HUES48 (cell line): ENCODE results near the gene ADAMTS5.
A peak's percentile ranks its signal among the peaks of the same experiment; 100 is the strongest.

Source experiments
- H3K27ac ChIP-seq: one replicate; pipeline ENCODE4 v1.7.0; 2013; ENCODE audit warnings: low read depth, low read length, inconsistent platforms
- H3K27me3 ChIP-seq: 2 replicates; pipeline ENCODE4 v1.6.1; 2013; ENCODE audit warnings: mild to moderate bottlenecking, low read length; ENCODE audit not compliant: control insufficient read depth, insufficient read depth
- H3K36me3 ChIP-seq: 2 replicates; pipeline ENCODE4 v1.6.1; 2013; ENCODE audit warnings: low read length; ENCODE audit not compliant: control insufficient read depth, insufficient read depth
- H3K4me1 ChIP-seq: 2 replicates; pipeline ENCODE4 v1.6.1; 2013; ENCODE audit warnings: mild to moderate bottlenecking, low read length; ENCODE audit not compliant: control insufficient read depth, insufficient read depth
- H3K4me3 ChIP-seq: 2 replicates; pipeline ENCODE4 v1.5.1; 2013; ENCODE audit warnings: mild to moderate bottlenecking, low read depth, low read length
- H3K9ac ChIP-seq: 2 replicates; pipeline ENCODE4 v1.6.1; 2013; ENCODE audit warnings: mild to moderate bottlenecking, low read depth, low read length, moderate library complexity
- H3K9me3 ChIP-seq: 2 replicates; pipeline ENCODE4 v1.6.1; 2013; ENCODE audit warnings: low read length; ENCODE audit not compliant: control insufficient read depth, insufficient read depth

The ADAMTS5 gene

DNA sequence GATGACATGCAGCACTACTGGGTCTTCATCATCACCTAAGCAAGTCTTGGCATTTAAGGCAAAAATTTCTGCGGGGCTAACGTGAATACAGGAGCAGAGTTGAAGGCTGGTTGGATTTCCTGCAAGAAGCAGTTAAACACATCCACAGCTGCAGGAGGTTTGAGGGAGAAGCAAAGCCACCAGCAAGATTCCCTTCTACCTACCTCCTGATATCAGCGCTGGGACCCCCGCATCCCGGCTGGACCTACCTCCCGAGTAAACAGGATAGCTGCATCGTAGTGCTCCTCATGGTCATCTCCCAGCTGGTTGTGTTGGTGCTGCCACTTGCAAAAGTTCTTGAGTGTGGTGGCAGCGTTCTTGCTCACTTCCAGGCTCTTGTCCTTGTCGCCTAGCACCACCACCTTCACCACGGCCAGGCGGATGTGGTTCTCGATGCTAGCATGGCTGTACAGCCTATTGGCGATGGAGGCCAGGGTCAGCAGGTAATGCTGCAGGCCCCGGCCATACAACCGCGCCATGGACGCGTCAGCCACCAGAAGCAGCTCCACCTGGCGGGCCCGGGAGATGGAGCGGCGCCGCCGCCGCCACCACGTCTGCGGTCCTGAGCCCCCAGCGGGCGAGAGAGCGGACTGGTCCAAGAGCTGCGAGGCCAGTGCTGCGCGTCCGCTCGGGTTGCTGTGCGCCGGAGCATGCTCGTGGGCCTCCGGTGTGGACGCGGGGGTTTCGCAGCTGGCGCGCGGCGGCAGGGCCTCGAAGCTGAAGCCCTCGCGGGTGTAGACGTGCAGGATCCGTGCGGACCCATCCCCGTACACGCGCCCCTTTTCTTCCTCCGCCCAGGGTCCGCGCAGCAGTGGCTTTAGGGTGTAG, 1.6 kb downstream of the ADAMTS5 start:
- Histone ChIP-seq H3K9ac (peak overlapping the region; percentile 15), H3K36me3 (no peaks in the 10 kb centered on the region), H3K4me3 (peak overlapping the region; percentile 74), H3K9me3 (no peaks in the 10 kb centered on the region), H3K27me3 (peaks cover 65% of the 10 kb centered on the region), H3K4me1 (peaks cover 25% of the 10 kb centered on the region), H3K27ac (no peak overlapping the region)

DNA sequence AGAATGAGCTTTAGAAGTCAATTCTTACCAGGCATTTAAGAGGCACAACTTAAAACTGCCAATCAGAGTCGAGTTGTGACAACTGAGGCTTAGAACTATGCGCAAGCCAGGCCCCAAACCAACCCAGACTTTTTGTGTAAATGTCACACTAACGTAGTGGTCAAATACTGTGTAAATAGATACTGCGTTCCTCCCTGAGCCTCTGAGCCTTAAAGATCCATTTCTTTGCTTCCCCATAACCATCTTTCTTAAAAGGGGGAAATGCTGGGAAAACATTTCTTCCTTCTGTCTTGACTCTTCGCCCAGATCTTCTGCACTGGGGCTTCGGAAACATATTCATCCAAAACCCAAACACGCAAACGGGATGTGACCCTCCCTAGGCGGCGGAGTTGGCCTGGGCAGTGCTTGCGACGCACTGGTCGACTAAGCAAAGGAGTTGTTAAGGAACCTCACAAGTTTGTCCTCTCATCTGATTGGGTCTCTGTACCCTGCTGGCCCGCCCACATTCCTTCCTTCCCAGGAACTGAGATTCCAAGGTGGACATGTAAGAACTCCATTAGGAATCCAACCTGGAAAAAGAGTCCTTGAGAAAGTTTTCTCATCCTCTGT, 2.6 kb downstream of the ADAMTS5 start:
- peak overlapping the region; percentile 74; the same call in 1 of the 2 replicates for H3K4me3 ChIP-seq
- no peak overlapping the region for H3K9ac ChIP-seq
- peaks cover 25% of the 10 kb centered on the region for H3K4me1 ChIP-seq
- H3K9me3 ChIP-seq = no peaks in the 10 kb centered on the region
- peaks cover 59% of the 10 kb centered on the region for H3K27me3 ChIP-seq
- H3K36me3 ChIP-seq = no peaks in the 10 kb centered on the region
- H3K27ac ChIP-seq = no peak overlapping the region

DNA sequence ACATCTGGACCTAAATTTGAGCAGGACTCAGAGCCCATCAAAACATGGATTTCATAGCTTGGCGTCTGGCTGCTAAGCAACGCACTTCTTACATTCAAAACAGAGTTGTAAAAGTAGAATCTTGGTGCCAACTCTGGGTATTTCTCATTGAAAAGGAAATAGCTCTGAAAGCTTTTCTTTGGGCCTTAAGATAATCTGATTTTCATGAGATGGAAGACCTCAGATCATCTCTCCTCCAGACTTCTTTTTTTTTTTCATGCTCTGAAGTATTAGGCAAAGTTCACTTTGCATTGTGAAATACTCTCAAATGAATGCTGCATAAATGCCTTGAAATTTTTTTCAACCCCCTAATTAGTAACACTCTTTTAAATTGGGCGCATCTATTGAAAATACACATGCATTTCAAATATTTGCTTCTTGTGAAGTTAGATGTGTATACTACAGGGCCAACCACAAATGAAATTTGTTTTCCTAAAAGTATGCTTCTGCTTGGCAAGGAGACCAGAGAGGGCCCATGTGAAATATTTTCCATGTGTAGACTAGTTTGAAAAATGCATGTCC, 4.2 kb downstream of the ADAMTS5 start:
- Histone ChIP-seq H3K9me3 (no peaks in the 10 kb centered on the region), H3K27me3 (peaks cover 43% of the 10 kb centered on the region), H3K36me3 (no peaks in the 10 kb centered on the region)

DNA sequence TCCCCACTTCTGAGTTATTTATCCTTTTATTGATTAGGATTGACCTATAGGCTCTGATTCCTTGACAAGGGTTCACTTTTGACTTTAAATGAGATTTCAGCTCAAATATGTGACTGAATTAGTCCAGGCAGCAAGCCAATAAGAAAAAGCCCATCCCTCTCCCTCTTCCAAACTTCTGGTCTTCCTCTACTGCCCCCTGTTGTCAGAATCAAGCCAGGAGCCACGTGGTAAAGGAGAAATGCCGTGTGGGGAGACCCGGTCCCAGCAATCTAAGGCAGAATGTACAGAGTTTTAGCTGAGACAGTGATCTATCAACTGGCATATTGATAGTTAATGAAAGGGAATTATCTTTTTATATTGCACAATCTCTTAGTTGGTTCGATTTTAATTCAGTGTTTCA, 5.2 kb downstream of the ADAMTS5 start:
- Histone ChIP-seq H3K27me3 (peaks cover 33% of the 10 kb centered on the region), H3K4me3 (no peak overlapping the region)

More for the DNA sequence above, 4.2 kb downstream of the ADAMTS5 start:
- no peak overlapping the region for H3K4me3 ChIP-seq
- no peak overlapping the region for H3K27ac ChIP-seq
- no peak overlapping the region for H3K9ac ChIP-seq
- H3K4me1 ChIP-seq = peaks cover 16% of the 10 kb centered on the region

DNA sequence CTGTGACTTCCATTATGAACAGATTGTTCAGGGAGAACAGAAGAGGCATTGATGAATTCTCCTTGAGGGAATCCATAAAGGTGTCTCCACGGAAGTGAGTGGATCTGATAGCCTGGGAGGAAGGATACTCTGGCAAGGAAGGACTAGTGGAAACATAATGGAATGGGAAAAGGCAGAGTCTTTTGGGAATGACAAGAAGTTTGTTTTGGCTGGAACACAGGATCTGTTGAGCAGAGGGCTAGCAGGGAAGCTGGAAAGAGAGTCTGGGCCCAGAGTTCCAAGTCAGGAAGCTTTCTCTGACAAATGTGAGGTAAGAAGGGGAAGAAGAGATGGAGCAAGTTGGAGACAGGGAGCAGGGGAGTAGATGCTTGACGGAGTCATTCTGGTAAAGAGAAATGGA, 8.1 kb downstream of the ADAMTS5 start:
- Histone ChIP-seq H3K27ac (no peak overlapping the region), H3K4me1 (peaks cover 24% of the 10 kb centered on the region), H3K4me3 (no peak overlapping the region), H3K9ac (no peak overlapping the region), H3K9me3 (no peaks in the 10 kb centered on the region), H3K27me3 (peaks cover 4% of the 10 kb centered on the region; the same call in 1 of the 2 replicates), H3K36me3 (no peaks in the 10 kb centered on the region)

More for the DNA sequence above, 5.2 kb downstream of the ADAMTS5 start:
- H3K9ac ChIP-seq = no peak overlapping the region
- no peak overlapping the region for H3K27ac ChIP-seq
- no peaks in the 10 kb centered on the region for H3K36me3 ChIP-seq
- no peaks in the 10 kb centered on the region for H3K9me3 ChIP-seq
- peaks cover 14% of the 10 kb centered on the region for H3K4me1 ChIP-seq

DNA sequence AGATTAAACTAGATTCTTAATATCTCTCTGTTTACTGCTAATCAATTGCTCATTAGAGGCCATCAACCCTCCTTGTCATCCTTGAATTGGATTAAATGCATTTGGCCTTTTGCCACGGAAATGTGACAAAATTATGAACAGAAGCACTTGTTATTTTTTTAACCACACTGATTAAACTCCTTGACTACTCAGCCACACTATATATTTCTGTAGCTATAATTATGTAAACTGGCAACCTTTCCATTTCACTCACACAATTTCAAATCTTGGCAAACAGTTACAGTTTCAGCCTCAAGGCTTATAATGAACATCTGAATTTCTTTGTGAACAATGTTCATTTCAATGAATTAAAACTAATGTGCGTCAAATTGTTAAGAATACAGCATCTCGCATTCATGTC, 10.1 kb downstream of the ADAMTS5 start:
- Histone ChIP-seq H3K4me3 (no peak overlapping the region), H3K9ac (no peak overlapping the region), H3K36me3 (no peaks in the 10 kb centered on the region), H3K4me1 (peaks cover 30% of the 10 kb centered on the region), H3K27me3 (no peaks in the 10 kb centered on the region), H3K9me3 (no peaks in the 10 kb centered on the region), H3K27ac (no peak overlapping the region)

DNA sequence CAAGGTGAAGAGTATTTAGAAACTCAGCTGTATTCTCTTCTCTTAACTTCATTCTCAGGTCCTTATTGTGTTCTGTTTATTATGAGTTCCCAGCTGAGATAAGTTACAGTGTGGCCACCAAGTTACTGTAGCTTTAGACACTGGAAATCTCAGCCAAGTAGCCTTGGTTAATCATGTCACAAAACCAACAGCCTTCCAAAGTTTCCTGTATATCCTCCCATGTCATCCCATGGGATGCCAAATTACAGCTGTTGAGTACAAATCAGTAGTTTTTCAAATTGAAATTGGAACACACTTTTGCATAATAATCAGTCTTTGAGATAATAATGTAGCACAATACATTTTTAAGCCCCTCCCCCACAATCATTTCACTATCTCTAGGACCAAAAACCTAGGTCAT, 10.7 kb downstream of the ADAMTS5 start:
- no peaks in the 10 kb centered on the region for H3K27me3 ChIP-seq
- no peak overlapping the region for H3K4me3 ChIP-seq
- no peak overlapping the region for H3K27ac ChIP-seq
- no peaks in the 10 kb centered on the region for H3K9me3 ChIP-seq
- no peak overlapping the region for H3K9ac ChIP-seq
- H3K36me3 ChIP-seq = no peaks in the 10 kb centered on the region
- H3K4me1 ChIP-seq = peaks cover 30% of the 10 kb centered on the region

DNA sequence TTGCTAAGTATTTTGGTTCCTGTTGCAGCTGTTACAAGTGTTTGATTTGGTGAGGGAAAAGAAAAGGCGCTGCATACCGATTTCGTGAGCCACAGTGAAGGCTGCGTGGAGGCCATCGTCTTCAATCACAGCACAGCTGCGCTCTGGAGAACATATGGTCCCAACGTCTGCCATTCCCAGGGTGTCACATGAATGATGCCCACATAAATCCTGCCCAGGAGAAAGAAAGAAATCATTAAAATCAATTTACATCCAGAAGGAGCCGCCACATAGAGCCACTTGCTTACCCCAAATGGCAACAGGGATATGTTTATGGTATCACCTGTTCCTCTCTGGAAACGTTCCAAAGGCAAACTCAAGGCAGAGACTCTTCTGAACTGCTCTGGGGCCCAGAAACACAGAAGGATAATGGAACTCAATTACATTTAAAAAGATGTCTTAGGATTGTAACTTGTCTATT, 12.2 kb downstream of the ADAMTS5 start:
- no peak overlapping the region for H3K9ac ChIP-seq
- H3K36me3 ChIP-seq = no peaks in the 10 kb centered on the region
- H3K27me3 ChIP-seq = no peaks in the 10 kb centered on the region
- no peak overlapping the region for H3K27ac ChIP-seq
- peaks cover 30% of the 10 kb centered on the region for H3K4me1 ChIP-seq
- no peak overlapping the region for H3K4me3 ChIP-seq
- H3K9me3 ChIP-seq = no peaks in the 10 kb centered on the region

DNA sequence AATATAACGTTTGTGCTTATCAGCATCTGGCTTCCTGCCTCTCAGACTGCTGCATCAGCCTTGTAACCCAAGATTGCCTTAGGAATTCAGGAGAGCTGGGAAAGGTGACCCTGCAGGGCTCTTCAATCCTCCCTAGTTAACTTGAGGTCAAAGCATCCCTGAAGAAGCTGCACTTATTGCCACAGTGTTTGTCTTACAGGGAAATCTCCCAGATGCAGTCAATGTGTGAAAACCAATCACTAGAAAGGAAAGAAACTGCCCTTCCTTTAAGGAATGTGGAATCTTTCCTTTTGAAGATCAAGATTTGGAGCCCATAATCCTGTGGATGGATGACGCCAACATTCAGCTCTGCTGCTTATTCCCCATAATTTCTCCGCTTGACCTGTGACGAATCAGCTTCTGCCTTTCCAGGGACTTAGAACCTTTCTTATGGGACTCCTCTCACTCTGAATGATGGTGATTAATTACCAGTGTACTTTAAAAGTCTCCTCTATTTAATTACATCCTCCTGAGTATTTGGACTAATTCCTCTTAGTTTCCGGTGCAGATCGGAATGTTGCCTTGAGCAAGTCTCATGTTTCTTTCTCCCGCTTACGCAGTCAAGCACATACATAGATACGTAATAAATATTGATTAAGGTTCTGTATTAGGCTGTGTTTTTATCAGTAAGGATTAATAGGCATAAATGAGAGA, 14.4 kb downstream of the ADAMTS5 start:
- no peak overlapping the region for H3K4me3 ChIP-seq

DNA sequence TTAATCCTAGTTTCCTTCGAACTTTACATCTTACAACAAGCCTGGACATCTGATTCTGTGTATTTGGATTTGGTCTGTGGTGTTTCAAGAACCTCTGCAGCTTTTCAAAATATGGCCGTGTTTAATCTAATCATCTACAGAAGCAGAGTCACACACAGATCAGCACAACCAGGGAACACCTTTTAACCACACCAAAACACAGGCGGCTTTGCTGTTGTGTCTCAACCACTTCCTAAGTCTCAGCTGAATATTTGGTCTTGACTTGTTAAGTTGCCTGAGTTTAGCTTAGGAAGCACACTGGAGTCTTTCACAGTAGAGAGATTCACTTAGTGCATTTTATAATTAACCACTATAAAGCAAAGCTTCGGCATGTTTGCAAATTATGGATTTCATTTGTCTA, 17.1 kb downstream of the ADAMTS5 start:
- no peak overlapping the region for H3K27ac ChIP-seq
- no peaks in the 10 kb centered on the region for H3K36me3 ChIP-seq
- H3K4me3 ChIP-seq = no peak overlapping the region

More for the DNA sequence above, 14.4 kb downstream of the ADAMTS5 start:
- Histone ChIP-seq H3K27me3 (peaks cover 8% of the 10 kb centered on the region; the same call in 1 of the 2 replicates), H3K27ac (no peak overlapping the region), H3K36me3 (no peaks in the 10 kb centered on the region), H3K9ac (no peak overlapping the region), H3K4me1 (peaks cover 31% of the 10 kb centered on the region), H3K9me3 (no peaks in the 10 kb centered on the region)

More for the DNA sequence above, 17.1 kb downstream of the ADAMTS5 start:
- Histone ChIP-seq H3K9ac (no peak overlapping the region), H3K4me1 (peaks cover 36% of the 10 kb centered on the region), H3K9me3 (no peaks in the 10 kb centered on the region), H3K27me3 (peaks cover 18% of the 10 kb centered on the region)
